Panc1 (cell line): ENCODE measurements around the gene KIAA0232.

Experiments used
- CTCF ChIP-seq: fragments of 450-650 bp; IDR thresholded peaks from 2 replicates; pipeline ENCODE4 v1.5.1; 2017; ENCODE audit warnings: mild to moderate bottlenecking
- POLR2AphosphoS5 ChIP-seq: IDR thresholded peaks from 2 replicates; pipeline ENCODE4 v1.6.1; 2012; ENCODE audit warnings: mild to moderate bottlenecking, low read depth, low read length, moderate library complexity
- TCF7L2 ChIP-seq: IDR thresholded peaks from 2 replicates; pipeline ENCODE4 v1.6.1; 2011; ENCODE audit warnings: mild to moderate bottlenecking, low read depth, low read length, inconsistent platforms
- TF ChIP-seq, protein P1 (sequence below), 2 experiments: IDR thresholded peaks; 2 replicates each; pipeline ENCODE4 v1.6.1; 2011 to 2012; ENCODE audit warnings: low read depth in 2 of 2, control low read depth in 1 of 2, low read length in 1 of 2, mild to moderate bottlenecking in 1 of 2, moderate library complexity in 1 of 2; ENCODE audit not compliant: insufficient read depth in 1 of 2

DNA sequence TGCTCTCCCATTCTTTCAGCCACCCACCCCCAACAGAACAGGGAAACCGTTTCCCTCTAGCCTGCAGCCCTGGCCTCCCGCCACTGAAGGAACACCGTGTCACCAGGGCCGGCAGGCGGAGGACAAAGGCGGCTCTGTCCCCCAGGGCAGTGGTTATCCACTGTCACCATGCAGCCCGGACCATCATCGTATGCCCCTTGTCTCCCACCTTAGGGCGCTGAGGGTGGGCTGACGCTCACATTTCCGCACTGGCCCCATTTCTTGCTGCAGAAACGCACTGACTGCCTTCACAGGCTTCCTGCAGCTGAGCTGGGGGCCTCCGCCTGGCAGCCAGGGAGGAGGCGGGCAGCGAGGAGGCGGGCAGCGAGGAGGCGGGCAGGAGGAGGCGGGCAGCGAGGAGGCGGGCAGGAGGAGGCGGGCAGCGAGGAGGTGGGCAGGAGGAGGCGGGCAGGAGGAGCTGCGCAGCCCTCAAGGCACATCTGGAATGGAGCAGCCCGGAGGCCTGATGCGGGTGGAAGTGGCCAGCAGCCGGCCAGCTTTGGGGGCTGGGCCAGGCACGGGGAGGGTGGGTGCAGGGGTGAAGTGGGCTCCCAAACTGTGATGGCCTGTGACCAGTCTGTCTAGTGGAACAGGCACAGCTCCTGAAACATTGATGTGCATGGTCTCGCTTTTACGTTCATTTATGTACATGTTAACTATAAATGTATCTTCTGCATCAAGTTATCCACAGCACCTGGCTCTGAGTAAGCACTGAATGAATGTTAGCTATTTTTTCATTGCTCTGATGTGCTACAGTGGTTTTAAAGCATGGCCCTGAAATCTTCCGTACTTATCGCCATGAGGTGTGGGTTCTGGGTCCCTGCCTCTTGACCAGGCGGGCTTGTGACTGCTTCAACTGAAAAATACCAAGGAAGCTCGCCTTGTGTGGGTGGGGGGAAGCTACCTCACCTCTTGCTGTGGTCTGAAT, 20.6 kb upstream of the KIAA0232 start:
- TF ChIP-seq CTCF: no peak
- TF ChIP-seq POLR2AphosphoS5: no peak
- TF ChIP-seq, protein P1, sequence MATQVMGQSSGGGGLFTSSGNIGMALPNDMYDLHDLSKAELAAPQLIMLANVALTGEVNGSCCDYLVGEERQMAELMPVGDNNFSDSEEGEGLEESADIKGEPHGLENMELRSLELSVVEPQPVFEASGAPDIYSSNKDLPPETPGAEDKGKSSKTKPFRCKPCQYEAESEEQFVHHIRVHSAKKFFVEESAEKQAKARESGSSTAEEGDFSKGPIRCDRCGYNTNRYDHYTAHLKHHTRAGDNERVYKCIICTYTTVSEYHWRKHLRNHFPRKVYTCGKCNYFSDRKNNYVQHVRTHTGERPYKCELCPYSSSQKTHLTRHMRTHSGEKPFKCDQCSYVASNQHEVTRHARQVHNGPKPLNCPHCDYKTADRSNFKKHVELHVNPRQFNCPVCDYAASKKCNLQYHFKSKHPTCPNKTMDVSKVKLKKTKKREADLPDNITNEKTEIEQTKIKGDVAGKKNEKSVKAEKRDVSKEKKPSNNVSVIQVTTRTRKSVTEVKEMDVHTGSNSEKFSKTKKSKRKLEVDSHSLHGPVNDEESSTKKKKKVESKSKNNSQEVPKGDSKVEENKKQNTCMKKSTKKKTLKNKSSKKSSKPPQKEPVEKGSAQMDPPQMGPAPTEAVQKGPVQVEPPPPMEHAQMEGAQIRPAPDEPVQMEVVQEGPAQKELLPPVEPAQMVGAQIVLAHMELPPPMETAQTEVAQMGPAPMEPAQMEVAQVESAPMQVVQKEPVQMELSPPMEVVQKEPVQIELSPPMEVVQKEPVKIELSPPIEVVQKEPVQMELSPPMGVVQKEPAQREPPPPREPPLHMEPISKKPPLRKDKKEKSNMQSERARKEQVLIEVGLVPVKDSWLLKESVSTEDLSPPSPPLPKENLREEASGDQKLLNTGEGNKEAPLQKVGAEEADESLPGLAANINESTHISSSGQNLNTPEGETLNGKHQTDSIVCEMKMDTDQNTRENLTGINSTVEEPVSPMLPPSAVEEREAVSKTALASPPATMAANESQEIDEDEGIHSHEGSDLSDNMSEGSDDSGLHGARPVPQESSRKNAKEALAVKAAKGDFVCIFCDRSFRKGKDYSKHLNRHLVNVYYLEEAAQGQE (IDR thresholded peaks at IDR 0.05; ENCODE audit: insufficient read depth in 1 of 2, low read depth in 2 of 2, low read length in 1 of 2): no peak
- no peak for TF ChIP-seq TCF7L2
